VCaP (cell line): Measurements from ENCODE around the gene HOATZ.

ENCODE experiments used
- H3K27ac ChIP-seq: fragments of 450-650 bp; 2 replicates; pipeline ENCODE4 v1.5.1; 2017
- TF ChIP-seq, protein P1 (sequence below): fragments of 450-650 bp; conservative IDR thresholded peaks from 2 replicates; pipeline ENCODE4 v1.5.1; 2017; ENCODE audit warnings: mild to moderate bottlenecking, moderate library complexity

Gene HOATZ

DNA sequence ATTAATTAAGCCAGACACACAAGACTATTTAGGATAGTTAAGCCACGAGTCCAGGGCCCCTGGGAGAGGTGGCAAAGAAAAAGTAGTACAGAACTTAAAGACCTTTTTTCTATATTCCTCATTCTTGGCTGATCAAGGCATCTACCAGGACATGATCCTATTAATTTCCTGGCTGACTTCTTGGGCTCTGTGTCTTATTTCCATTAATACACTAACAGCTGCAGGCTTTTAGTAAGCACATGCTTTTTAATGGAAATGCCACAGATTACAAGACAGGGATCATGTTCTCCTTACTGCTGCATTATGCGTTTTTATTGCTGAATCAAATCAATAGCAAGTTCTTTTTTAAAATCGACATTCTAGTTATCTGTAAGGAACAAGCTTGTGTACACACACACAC lies 37.6 kb upstream of the HOATZ start:
- no peak overlapping the region for H3K27ac ChIP-seq
- TF ChIP-seq, protein P1, sequence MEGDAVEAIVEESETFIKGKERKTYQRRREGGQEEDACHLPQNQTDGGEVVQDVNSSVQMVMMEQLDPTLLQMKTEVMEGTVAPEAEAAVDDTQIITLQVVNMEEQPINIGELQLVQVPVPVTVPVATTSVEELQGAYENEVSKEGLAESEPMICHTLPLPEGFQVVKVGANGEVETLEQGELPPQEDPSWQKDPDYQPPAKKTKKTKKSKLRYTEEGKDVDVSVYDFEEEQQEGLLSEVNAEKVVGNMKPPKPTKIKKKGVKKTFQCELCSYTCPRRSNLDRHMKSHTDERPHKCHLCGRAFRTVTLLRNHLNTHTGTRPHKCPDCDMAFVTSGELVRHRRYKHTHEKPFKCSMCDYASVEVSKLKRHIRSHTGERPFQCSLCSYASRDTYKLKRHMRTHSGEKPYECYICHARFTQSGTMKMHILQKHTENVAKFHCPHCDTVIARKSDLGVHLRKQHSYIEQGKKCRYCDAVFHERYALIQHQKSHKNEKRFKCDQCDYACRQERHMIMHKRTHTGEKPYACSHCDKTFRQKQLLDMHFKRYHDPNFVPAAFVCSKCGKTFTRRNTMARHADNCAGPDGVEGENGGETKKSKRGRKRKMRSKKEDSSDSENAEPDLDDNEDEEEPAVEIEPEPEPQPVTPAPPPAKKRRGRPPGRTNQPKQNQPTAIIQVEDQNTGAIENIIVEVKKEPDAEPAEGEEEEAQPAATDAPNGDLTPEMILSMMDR, result no peak

- H3K27ac ChIP-seq, result no peak overlapping the region
- TF ChIP-seq, protein P1, result no peak
Observed at GRCh38 chr11:111477898-111478297, 36.7 kb upstream of the HOATZ start.

DNA sequence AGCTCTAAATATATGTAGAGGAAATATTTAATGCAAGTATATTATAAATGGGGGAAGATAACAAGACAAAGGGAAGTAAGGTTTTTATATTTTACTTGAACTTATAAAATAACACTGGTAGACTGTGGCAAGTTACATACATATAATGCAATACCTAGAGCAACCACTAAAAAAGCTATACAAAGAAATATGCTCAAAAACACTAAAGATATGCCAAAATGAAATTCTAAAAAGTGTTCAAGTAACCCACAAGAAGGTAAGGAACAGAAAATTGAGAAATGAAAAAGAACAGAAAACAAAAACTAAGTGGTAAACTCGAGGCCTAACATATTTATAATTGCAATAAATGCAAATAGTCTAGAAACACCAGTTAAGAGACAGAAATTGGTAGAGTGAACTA lies 34.9 kb upstream of the HOATZ start:
- TF ChIP-seq, protein P1, result peak; percentile 12; the same call in 1 of the 2 replicates
- no peak overlapping the region for H3K27ac ChIP-seq

DNA sequence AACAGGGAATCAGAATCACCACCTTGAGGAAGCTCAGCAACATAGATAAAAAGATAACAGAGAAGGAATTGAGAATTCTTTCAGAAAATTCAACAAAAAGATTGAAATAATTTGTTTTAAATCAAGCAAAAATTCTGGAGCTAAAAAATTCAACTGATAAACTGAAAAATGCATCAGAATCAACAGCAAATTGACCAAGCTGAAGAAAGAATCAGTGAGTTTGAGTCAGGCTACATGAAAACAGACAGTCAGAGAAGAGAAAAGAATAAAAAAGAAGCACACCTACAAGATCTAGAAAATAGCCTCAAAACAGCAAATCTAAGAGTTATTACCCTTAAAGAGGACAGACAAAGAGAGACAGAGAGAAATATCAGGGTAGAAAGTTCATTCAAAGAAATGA lies 31.1 kb upstream of the HOATZ start:
- no peak overlapping the region for H3K27ac ChIP-seq
- TF ChIP-seq, protein P1, result no peak

GRCh38 chr11:111490496-111490895 lies 24.1 kb upstream of the HOATZ start:
- no peak overlapping the region for H3K27ac ChIP-seq
- TF ChIP-seq, protein P1, result no peak

DNA sequence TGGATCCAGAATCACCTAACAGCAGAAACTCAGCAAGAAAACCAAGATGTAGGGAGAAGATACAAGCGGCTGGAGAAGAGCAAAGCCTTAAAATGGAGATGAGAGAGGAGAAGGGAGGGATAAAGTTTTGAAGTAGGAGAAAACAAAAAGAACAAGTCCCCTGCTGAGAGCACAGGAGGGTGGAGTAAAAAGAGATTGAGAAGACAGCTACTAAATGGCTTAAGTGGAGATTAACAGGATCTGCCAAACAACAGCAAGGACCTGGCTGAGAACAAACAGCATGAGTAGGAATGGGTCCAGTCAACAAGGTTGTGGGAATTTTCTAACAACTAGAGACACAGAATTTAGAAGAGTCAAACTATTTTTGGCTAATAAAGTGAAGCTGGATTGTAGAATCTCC lies 20.5 kb upstream of the HOATZ start:
- no peak overlapping the region for H3K27ac ChIP-seq
- TF ChIP-seq, protein P1, result no peak

- TF ChIP-seq, protein P1, result no peak
- no peak overlapping the region for H3K27ac ChIP-seq
Observed at GRCh38 chr11:111499483-111499882, 15.1 kb upstream of the HOATZ start.

DNA sequence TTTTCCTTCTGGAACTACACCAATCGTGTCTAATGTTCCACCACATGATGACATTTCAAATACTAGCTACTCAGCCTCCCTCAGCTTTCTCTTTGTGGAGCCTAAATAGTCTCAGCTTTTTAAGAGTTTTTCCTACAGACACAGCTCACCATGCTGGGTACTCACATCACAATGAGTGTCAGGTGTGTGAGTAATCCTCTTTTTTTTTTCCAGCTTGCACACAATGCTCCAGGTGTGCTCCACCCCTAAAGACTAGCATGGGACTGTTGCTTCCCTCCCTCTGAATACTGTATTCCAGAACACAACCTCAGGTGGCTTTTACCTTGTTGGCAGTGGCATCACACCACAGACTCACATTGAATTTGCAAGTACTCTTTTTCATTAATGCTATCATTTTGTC lies 14.1 kb upstream of the HOATZ start:
- TF ChIP-seq, protein P1, result no peak
- H3K27ac ChIP-seq, result no peak overlapping the region
